Activated CD8-positive, alpha-beta memory T cell treated with anti-CD3 and anti-CD28 coated beads, Interleukin-2, amount 50 U/mL, for 48 hours (primary cell): Measurements from ENCODE around the gene PTPRN2.

ENCODE experiments used
- DNase-seq: peaks from one replicate; pipeline ENCODE4 v3.0.0-alpha.2; 2020

The PTPRN2 gene

DNA sequence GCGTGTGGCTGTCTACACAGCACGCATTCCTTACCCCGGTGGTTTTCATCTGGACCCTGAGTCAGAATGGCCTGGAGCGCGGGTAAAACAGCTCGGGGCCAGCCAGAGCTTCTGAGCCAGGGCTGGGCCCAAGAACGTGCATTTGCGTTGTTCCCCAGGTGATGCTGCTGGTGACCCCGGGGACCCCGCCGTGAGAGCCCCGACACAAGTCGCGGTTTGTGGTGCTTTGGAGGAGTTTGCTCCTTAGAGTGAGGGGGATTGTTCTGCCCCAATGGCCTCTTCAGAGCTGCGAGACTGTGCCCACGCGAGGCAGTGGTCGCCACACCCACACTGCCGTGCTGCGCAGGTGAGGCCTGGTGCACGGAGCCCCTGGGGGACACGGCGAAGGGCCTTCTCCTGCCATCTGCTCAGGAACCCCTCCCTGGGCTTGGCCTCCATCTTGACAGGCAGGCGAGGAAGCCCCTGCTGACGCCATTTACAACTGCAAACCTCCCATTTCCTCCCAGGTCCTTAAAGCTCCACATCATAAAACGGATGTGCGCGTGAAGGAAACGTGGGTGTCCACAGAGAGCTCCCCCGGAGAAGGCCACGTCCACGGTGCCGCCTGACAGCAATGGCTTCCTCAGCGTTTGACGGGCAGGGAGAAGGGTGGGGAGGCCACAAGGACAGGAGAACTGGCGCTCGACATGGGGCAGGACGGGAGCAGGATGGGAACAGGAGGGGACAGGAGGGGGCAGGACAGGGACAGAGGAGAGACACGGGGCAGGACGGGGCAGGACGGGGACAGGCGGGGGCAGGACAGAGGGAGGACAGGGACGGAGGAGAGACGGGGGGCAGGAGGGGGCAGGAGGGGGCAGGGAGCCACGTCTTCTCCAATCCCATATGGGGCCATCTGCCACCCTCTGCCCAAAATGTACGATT, 773.6 kb downstream of the PTPRN2 start:
- no peak for DNase-seq

DNA sequence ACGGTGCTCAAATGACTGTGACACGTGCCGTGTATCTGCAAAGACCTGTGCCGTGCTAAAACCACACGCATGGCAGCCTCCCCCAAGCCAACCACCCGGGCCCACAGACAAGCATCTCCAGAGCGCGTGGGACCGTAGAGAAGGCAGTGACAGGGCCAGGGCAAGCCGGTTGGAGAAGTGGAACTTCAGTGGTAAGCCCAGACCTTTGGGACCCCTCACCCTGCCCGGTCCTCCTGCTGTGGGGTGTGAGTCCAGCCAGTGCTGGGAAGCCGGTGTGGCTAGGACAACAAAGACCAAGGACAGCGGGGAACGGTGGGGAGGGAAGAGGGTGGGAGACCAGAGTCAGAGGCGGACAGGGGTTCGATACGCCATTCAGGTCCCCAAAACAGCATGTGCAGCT, 774.6 kb downstream of the PTPRN2 start:
- no peak for DNase-seq

DNA sequence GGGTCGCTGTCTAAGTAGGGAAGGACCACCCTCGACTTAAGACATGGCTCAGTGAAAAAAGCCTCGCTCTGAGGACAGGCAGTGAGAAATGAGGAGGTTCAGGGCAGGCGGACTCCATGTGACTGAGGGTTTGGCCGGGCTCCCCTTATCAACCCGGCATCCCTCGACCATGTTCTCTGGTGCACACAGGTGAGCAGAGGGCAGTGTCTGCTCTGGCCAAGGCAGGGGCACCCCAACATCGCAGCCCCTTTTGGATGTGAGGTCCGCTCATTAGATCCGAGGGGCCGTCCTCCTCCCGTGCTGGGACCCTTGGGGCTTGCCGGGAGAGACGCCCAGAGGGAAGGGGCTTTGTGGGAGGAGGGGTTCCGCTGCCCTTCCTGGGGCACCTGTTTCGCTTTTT, 775.7 kb downstream of the PTPRN2 start:
- no peak for DNase-seq

DNA sequence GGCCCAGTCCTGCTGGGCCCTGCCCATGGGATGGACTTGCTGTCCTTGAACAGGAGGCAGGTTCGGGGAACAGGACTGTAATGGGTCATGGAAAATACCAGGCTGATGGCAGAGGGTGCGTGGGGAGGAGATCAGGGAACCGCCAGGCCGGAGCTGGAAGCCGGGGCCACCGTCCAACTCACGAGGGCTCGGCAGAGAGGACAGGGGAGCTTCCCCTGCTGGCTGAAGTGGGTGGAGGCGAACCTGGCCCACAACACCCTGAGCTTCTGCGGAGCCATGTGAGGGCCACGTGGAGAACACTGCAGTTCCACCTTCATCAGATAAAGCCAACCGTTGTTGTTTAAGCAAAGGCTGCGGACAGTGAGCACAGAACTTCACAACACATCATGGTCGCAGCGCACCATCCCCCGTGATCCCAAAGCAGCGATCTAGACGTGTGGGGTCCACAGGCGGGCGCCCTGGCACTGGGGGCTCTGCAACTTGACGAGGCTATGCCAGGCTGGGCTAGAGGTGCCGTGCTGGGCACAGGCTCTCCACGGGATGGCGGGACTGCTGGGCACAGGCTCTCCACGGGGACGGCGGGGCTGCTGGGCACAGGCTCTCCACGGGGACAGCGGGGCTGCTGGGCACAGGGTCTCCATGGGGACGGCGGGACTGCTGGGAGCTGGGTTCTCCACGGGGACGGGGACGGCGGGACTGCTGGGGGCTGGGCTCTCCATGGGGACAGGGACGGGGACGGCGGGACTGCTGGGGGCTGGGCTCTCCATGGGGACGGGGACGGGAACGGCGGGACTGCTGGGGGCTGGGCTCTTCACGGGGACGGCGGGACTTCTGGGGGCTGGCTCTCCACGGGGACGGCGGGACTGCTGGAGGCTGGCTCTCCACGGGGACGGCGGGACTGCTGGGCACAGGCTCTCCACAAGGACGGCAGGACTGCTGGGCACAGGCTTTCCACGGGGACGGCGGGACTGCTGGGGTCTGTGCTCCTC, 777.5 kb downstream of the PTPRN2 start:
- no peak for DNase-seq

DNA sequence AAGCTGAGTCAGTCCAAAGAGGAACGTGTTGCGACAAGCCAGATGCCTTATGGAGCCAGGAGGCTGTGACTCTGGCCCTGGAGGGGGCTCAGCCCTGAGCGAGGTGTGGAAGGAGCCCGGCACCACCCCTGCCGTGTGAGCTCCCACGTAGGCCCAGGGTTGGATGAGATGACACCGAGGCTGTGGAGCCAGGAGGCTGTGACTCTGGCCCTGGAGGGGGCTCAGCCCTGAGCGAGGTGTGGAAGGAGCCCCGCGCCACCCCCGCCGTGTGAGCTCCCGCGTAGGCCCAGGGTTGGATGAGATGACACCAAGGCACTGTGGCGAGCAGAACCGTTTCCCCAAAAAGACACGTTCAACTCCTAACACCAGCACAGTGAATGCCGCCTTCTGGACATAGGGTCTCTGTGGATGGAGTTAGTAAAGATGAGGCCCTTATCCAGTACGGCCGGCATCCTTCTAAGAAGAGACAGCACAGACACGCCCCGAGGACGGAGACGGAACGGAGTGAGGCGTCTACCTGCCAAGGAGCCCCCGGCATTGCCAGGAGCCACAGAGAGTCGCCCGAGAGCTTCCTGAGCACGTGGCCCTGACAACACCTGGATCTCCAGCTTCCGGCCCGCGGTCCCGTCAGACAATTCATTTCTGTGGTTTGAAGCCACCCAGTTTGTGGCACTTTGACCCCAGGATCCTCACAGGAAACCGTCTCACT, 778.3 kb downstream of the PTPRN2 start:
- no peak for DNase-seq

DNA sequence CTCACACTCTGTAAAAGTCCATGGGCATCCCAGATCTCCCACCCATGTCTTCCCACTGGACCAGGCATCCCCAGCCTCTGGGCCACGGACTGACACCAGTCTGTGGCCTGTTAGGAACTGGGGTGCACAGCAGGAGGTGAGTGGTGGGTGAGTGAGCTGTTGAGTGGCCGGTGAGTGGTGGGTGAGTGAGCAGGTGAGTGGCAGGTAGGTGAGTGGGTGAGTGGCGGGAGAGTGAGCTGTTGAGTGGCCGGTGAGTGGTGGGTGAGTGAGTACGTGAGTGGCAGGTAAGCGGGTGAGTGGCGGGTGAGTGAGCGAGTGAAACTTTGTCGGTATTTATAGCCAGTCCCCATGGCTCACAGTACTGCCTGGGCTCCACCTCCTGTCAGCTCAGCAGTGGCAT, 779.6 kb downstream of the PTPRN2 start:
- DNase-seq: no peak

DNA sequence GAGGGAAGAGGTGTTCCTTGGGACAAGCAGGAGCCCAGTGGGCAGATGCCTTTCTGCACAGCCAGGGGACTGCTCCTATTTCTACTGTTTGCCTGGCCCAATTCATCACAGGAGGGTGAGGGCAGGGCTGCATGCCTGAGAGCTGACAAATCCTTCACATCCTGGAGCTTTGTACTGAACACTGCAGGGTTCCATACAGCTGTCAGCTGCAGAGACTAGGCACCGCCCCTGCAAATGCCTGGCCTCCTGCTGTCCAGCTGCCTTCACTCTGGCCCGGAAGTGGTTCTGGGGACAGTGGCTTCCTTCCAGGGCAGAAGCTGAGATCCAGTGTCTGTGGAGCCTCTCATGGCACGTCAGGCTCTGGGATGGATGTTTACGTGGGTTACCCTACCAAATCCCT, 780.1 kb downstream of the PTPRN2 start:
- no peak for DNase-seq

DNA sequence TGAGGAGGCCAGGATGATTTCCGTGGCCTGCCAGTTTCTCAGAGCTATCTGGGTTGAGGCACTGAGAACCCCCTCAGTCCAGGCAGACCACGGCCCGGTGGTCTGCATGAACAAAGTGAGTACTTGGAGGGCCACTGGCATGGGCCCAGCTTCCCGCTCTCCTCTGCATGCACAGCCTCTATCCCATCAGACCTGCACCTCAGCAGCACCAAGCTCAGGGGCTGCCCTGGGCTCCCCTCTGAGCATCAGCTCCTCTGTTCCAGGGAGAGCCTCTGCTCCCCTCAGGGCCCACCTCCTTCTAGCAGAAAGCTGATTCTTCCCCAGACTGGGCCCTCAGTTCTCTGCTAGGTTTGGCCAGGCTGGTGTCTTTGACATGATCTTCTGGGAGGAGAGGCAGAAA, 780.9 kb downstream of the PTPRN2 start:
- DNase-seq: no peak

DNA sequence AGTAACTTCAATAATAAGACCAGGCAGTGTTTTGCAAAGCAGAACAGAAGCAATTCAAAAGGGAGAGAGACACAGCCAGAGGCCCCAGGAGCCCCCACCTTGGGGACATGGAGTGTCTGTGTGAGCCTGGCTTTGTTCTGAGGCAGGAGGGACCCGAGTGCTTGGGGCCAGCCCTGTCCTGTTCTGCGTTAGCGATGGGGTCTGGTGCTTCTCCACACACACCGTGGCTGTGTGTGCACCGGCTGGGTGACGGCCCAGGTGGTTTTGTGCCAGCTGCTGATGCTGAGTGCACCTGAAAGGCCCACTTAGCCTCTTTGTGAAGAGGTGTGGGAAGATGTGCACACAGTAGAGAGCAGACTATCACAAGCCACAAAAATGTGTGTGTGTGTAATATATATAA, 781.9 kb downstream of the PTPRN2 start:
- no peak for DNase-seq

DNA sequence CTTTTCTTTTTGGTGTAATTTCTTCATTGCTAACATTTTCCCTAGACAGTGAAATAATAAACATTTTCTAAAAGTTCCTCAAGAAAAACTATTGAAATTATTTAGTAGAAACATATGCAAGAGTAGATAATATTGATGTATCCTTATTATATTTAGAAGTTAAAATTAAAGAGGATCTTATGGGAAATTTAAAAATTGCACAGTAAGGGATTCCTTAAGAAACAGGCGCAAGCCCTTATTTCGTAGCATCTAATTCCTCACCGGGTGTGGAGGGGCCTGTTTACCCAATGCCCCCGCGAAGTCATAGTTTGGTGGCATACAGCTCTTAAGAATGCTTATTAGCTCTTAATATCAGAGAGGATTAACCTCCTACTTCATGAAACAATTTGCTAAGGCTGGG, 783.7 kb downstream of the PTPRN2 start:
- no peak for DNase-seq

DNA sequence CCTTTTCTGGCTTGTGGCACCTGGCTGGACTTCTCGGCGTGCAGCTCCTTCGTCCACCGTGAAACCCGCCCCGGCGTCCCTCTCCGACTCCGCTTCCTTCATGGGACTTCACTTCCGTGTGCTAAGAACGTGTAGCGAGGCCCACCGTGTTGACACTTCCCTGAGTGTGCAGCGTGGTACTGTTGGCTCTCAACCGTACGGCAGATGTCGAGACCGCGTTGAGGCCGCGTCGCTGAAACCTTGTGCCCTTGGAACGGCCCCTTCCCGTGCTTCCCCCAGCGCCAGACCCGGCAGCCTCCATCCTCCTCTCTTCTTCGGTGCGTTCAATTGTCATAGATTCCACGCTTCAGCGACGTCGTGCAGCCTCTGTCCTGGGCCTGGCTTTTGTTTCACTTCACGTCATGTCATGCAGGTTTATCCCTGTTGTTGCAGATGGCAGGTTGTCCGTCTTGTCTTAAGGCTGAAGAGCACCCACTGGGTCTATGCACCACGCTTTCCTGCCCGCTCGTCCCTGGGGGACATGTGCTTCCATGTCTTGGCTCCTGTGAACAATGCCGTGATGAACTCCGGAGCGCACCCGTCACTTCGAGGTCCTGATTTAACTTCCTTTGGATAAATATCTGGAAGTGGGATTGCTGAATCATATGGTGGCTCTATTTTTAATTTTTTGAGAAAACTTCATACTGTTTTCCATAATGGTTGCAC, 785.5 kb downstream of the PTPRN2 start:
- DNase-seq: no peak

DNA sequence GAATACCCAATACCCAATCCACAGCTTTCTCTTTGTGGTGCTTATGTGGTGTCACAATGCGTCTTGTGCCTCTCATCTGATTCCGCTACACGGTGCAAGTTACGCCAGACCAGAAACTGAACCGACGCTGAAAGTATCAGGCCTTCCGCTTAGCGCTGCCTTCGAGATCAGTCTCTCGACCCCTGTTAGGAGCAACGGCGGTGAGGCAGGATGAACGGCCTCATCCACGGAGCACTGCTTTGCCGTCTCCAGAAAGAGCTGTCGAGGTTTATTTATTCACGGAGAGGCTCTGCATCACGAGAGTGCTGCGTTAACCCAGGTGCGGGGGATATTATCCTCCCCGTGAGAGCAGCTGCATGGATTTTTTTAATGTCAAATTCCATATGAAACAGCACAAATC, 786.5 kb downstream of the PTPRN2 start:
- no peak for DNase-seq

DNA sequence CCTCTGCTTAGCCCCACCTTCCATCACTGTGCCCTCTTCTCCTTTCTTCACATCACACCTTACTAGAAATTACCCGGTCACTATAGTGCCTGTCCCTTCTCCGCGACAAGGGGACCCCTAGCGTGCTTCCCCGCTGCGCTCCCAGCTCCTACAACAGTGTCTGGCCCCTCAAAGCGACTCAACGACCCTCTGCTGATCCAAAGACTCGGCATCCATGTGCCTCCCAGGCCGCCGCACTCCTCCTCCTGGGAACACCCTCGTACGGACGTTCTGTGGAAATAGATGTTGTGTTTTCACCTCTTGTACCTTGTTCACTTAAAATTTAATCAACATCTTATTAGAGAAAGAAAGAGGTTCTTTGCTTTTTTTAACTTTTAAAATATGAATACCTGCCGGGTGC, 787.3 kb downstream of the PTPRN2 start:
- no peak for DNase-seq

DNA sequence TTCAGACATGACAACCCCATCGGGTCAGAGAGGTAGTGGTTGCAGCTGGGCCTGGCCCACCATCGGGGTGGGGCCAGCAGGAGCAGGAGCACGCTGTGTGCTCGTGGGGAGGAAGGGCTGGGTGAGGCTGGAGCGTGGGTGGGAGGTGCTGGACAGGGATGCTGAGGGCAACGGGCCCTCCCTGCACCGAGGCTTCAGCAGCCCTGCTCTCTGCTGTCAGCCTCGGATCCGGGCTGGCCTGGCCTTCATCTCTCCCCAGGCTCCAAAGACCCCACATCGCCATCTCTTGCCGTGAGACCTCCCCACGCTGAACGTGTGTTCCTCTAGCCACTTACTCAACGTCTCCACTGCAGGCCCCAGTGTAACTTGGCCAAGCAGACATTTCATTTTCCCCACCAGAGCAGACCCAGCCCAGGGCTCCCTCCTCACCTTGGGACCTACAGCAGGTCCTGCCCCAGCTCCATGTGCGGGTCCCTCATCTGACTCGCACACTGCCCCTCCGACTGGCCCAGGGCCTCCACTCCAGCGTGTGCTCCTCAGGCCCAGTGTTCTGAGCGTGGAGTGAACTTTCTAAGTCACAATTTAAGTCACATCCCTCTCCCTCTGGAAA, 788.4 kb downstream of the PTPRN2 start:
- no peak for DNase-seq

DNA sequence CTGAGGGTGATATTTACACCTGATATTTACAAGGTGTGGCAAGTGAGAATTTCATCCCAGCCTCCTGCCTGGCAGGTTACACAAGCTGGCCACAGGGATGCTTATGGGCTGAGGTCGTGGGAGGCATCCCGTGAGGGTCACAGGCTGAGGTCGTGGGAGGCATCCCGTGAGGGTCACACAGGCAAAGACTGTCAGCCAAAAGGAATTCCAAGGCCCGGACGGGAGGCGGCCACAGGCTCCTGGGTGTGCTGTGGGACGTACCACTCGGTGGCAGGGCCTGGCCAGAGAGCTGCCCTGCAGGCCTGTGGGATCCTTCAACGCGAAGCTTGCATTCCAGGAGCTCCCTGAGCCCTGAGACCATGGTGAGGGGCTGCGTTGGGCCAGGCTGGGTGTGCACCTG, 790.3 kb downstream of the PTPRN2 start:
- no peak for DNase-seq

DNA sequence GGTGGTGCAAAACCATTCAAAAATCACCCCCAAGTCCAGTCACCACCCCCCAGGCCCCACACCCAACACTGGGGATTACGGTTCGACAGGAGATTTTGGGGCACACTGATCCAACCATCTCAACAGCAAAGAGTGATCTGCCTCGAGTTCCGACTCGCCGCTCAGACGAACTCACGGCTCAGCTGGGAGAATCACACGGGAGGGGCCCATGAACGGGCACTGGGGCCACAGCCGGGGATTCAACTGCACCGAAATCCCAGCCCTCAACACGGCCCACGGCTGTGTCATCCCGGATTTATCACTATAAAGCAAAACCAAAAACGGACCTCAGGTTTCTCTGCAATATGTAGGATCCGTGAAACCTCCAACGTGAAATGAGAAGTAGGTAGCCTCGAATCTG, 790.8 kb downstream of the PTPRN2 start:
- no peak for DNase-seq

DNA sequence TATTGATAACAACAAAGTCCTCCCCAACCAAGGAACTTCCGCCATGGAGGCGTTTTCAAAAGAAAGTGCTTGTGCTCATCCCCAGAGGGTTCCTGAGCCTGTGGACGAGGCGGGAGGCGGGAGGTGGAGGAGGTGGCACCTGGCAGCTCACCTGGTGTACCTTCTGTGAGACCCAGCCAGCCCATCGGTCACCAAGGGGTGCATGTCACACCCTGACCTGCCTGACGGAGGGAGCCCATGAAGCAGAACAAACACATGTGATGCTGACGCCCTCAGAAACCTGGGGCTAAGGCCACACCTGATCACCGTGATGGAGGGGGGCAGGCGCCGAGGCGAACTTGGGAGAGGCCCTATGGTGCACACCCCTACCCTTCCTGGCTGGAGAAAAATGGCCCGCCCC, 792.0 kb downstream of the PTPRN2 start:
- DNase-seq: no peak

DNA sequence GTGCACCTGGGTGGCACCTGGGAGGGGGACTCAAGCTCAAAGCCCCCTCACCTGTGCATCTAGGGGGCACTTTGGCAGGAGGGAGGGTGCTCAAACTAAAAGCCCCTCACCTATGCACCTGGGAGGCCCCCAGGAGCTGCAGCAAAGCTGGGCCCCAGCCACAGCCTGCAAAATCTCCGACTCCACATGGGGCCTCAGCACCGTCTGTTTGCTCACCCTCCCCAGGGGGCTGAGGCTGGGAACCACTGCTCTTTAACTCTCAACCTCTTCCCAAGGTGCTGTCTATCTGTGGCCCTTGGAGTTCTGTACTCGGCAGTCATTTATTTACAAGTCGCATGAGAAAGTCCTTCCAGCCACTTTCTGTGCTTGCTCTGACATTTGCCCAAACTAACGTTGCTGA, 792.4 kb downstream of the PTPRN2 start:
- no peak for DNase-seq

DNA sequence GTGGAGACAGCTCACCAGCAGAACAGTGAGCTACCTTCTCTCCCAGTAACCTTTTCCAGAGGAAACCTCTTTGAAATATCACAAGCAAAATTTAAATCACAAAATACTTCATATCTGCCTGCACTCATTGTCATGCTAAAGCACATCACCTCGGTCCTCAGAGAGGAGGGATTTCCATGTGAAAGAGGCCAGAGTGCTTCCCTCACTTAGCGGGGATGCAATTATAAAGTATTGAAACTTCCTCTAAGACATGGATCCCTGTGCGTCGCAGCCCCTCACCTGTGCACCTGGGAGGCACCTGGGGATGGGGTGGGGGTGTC, 792.9 kb downstream of the PTPRN2 start:
- no peak for DNase-seq

DNA sequence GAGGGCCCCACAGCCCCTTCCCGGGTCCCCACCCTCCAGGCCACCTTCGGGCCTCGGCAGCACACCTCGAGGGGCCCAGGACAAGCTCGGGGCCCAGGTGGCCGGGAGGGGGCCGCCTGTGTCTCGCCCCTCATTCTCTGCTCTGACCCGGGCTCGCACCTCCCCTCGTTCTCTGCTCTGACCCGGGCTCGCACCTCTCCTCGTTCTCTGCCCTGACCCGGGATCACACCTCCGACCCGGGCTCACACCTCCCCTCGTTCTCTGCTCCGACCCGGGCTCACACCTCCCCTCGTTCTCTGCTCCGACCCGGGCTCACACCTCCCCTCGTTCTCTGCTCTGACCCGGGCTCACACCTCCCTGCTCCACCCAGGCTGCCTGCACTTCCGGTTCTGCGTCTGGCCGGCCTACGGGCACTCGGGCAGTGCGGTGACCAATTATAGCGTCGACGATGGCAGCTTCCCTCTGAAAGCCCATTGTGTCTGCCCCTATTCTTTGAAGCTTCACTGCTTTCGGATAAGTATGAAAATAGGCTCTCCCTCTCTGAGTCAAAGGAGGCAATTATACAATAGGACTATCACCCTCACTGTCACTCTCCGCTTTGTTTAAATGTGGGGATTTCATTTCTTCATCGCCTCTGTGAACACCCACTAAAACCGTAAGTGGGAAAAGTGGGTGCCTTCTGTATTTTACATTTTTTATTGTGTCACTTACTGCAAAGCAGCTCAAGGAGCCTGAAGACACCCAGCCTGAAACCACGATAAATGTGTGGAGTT, 793.5 kb downstream of the PTPRN2 start:
- DNase-seq: no peak

DNA sequence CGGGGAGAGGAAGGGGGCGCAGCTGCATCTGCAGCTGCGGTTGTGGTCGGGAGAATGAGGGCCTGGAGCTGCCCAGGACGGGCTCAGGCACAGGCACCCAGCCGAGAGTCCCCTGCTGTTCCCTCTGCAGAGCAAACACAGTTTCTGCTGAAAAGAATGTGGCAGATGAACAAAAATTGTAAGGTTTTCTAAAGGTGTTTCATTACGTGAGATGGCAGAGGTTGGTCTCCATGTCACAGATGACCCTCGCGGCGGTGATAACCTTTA, 794.6 kb downstream of the PTPRN2 start:
- no peak for DNase-seq
